ENCODE measurements around the gene KLRF1.
A peak's percentile ranks its signal among the peaks of the same experiment; 100 is the strongest.

KLRF1 gene

DNA sequence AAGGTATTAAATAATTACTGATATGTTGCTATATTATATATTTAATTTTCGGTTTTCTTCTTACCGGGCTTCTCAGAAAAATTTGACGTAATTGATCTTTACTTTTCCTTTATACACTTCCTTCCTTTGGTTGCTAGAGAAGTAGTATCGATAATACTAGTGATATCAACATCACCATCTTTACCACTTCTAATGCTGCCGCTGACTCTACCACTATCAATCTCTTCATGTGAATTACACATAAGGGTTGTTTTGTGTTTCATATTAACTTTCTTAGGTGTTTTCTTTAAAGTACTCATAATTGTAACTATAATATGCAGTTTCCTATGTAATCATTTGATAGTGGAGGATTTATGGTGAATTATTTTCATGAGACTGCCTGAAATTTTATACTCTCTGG is 30.9 kb upstream of the KLRF1 start:
- no peak overlapping the region for H3K4me3 ChIP-seq (ENCODE audit: low read depth, low read length)
- TF ChIP-seq, protein P1, sequence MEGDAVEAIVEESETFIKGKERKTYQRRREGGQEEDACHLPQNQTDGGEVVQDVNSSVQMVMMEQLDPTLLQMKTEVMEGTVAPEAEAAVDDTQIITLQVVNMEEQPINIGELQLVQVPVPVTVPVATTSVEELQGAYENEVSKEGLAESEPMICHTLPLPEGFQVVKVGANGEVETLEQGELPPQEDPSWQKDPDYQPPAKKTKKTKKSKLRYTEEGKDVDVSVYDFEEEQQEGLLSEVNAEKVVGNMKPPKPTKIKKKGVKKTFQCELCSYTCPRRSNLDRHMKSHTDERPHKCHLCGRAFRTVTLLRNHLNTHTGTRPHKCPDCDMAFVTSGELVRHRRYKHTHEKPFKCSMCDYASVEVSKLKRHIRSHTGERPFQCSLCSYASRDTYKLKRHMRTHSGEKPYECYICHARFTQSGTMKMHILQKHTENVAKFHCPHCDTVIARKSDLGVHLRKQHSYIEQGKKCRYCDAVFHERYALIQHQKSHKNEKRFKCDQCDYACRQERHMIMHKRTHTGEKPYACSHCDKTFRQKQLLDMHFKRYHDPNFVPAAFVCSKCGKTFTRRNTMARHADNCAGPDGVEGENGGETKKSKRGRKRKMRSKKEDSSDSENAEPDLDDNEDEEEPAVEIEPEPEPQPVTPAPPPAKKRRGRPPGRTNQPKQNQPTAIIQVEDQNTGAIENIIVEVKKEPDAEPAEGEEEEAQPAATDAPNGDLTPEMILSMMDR (IDR thresholded peaks at IDR 0.05; ENCODE audit: borderline replicate concordance, insufficient read depth, low read depth, low read length) = no peak

DNA sequence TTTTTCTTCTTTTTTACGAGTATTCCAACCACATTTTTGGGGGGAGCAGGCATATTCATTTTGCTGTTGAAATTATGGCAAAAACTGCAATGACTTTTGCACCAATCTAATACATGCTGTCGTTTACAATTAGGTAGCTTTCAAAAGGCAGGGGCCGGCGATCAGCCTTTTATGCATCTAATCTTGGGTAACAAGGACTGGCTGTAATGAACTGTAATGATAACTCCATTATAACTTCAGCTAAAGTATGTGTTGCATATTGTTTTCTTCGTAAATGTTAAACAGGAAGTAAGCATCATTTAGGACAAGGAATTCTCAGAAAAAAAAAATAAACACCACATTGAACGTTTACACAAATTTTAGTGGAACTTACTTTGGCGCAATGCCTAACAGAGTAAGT is 30.3 kb upstream of the KLRF1 start:
- TF ChIP-seq, protein P1 (IDR thresholded peaks at IDR 0.05; ENCODE audit: borderline replicate concordance, insufficient read depth, low read depth, low read length) = no peak
- H3K4me3 ChIP-seq (ENCODE audit: low read depth, low read length) = no peak overlapping the region

DNA sequence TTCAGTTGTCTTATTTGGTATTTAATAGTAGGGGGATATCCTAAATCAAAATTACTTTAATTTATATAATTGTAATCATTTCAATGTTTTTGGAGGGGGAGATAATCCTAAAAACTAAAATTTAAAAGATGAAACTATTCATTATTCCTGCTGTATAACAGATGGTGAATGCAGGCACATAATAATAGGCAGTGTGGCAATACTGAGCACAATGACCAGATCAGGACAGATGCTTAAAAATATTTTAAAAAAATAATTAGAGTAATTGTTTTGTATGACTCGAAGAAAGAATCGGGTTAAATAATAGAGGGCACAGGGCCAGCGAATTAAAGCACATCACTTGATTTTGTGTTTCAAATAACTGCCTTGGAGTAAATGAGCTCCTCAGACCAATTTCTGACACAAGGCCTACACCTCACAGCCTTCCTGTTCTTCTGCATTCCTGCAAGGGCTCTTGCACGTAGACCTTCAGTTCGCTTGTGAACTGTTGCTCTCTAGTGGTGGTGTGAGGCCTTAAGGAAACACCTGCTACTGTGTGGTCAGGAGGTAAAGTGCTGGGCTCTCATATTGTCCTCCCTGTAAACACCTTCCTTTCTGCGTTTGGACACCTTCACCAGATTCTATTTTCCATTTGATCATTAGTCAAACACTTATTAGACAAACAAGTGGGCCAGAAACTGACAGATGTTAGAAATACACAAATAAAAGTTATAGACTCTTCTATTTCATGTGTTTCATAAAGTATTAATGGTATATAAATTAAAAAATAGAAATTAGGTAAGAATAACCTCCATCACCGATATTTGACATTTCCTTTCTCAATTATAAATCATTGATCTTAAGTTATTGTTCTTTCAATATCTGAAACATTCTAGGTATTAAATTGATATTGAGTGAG is 29.3 kb upstream of the KLRF1 start:
- TF ChIP-seq, protein P1 (IDR thresholded peaks at IDR 0.05; ENCODE audit: borderline replicate concordance, insufficient read depth, low read depth, low read length) = peak; percentile 76
- H3K4me3 ChIP-seq (ENCODE audit: low read depth, low read length) = no peak overlapping the region

DNA sequence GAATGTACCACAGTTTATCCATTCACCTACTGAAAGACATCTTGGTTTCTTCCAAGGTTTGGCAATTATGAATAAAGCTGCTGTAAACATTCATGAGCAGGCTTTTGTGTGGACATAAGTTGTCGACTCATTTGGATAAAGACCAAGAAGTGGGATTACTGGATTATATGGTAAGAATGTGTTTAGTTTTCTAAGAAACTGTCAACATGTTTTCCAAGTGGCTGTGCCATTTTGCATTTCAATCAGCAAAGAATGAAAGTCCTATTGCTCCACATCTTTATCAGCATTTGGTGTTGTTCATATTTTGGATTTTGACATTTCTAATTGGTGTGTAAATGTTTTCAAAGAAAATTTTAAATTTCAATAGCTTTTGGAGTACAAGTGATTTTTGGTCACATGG is 27.3 kb upstream of the KLRF1 start:
- TF ChIP-seq, protein P1 (IDR thresholded peaks at IDR 0.05; ENCODE audit: borderline replicate concordance, insufficient read depth, low read depth, low read length) = no peak
- H3K4me3 ChIP-seq (ENCODE audit: low read depth, low read length) = no peak overlapping the region

DNA sequence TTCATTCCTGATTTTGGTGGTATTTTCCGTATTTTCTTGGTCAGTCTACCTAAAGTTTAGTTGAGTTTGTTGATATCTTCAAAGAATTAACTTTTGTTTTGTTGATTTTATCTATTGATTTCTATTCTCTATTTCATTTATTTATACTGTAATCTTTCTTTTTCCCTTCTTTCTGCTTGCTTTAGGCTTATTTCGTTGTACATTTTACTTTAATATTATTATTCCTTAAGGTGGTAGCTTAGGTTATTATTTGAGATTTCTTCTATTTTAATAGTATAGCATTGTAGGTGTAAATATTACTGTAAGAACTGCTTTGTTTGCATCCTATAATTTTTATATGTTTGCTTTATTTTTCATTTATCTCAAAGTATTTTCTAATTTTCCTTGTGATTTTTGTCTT is 21.4 kb upstream of the KLRF1 start:
- TF ChIP-seq, protein P1 (IDR thresholded peaks at IDR 0.05; ENCODE audit: borderline replicate concordance, insufficient read depth, low read depth, low read length) = no peak
- H3K4me3 ChIP-seq (ENCODE audit: low read depth, low read length) = no peak overlapping the region

DNA sequence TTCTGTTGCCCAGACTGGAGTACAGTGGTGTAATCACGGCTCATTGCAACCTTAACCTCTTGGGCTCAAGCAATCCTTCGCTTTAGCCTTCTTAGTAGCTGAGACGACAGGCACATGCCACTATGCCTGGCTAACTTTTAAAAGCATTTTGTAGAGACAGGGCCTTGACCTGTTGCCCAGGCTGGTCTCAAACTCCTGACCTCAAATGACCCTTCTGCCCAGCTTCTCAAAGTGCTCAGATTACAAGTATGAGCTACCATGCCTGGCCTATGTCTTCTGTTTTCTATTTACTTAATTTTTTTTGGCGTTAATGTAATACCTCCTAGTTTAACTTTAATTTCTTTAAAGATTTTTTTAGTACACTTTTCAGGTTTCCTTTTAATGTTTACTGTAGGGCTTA is 20.6 kb upstream of the KLRF1 start:
- TF ChIP-seq, protein P1 (IDR thresholded peaks at IDR 0.05; ENCODE audit: borderline replicate concordance, insufficient read depth, low read depth, low read length) = no peak
- no peak overlapping the region for H3K4me3 ChIP-seq (ENCODE audit: low read depth, low read length)

DNA sequence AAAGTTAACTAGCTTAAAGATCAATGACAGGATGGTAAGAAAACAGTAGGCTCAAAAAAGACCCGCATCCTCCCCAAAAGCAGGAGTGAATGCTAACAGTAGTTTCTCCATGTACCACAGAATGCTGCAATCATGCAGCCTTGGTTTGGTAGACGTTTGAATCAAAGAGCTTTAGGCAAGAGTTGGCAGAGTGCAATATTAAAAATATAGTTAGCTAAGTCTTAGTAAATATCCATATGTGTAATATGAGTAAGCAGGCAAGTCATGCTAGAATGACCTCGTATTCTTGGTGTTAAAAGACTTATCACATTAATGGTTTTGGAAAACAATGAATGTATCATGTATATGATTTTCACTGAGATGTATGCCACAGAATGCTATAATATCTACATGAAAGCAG is 18.8 kb upstream of the KLRF1 start:
- H3K4me3 ChIP-seq (ENCODE audit: low read depth, low read length) = no peak overlapping the region
- TF ChIP-seq, protein P1 (IDR thresholded peaks at IDR 0.05; ENCODE audit: borderline replicate concordance, insufficient read depth, low read depth, low read length) = no peak

Measured in GM12875 (cell line).